Ishikawa (cell line): ENCODE results near the gene EXTL2.

Experiments
- CEBPB ChIP-seq: IDR thresholded peaks from 2 replicates; pipeline ENCODE4 v1.6.1; 2012
- CREB1 ChIP-seq: IDR thresholded peaks from 2 replicates; pipeline ENCODE4 v1.6.1; 2012; ENCODE audit warnings: low read depth
- EGR1 ChIP-seq: IDR thresholded peaks from 2 replicates; pipeline ENCODE4 v1.6.1; 2012
- EP300 ChIP-seq: IDR thresholded peaks from 2 replicates; pipeline ENCODE4 v1.6.1; 2012; ENCODE audit warnings: borderline replicate concordance
- FOXM1 ChIP-seq: IDR thresholded peaks from 2 replicates; pipeline ENCODE4 v1.6.1; 2012; ENCODE audit warnings: low read depth, borderline replicate concordance
- NFIC ChIP-seq: IDR thresholded peaks from 2 replicates; pipeline ENCODE4 v1.6.1; 2012
- RAD21 ChIP-seq: IDR thresholded peaks from 2 replicates; pipeline ENCODE4 v1.6.1; 2012; ENCODE audit warnings: low read depth
- TAF1 ChIP-seq: IDR thresholded peaks from 2 replicates; pipeline ENCODE4 v1.6.1; 2012; ENCODE audit warnings: low read depth, mild to moderate bottlenecking
- TCF12 ChIP-seq: IDR thresholded peaks from 2 replicates; pipeline ENCODE4 v1.6.1; 2012; ENCODE audit warnings: low read depth
- TEAD4 ChIP-seq: IDR thresholded peaks from 2 replicates; pipeline ENCODE4 v1.6.1; 2012
- YY1 ChIP-seq: IDR thresholded peaks from 2 replicates; pipeline ENCODE4 v1.6.1; 2012; ENCODE audit warnings: low read depth
- ZBTB7A ChIP-seq: IDR thresholded peaks from 2 replicates; pipeline ENCODE4 v1.6.1; 2012; ENCODE audit warnings: low read depth
- TF ChIP-seq, protein P1 (sequence below): IDR thresholded peaks from 2 replicates; pipeline ENCODE4 v1.6.1; 2012
- TF ChIP-seq, protein P2 (sequence below): IDR thresholded peaks from 2 replicates; pipeline ENCODE4 v1.6.1; 2012
- TF ChIP-seq, protein P3 (sequence below): IDR thresholded peaks from 2 replicates; pipeline ENCODE4 v1.6.1; 2012; ENCODE audit warnings: low read depth, mild to moderate bottlenecking

Gene EXTL2

DNA sequence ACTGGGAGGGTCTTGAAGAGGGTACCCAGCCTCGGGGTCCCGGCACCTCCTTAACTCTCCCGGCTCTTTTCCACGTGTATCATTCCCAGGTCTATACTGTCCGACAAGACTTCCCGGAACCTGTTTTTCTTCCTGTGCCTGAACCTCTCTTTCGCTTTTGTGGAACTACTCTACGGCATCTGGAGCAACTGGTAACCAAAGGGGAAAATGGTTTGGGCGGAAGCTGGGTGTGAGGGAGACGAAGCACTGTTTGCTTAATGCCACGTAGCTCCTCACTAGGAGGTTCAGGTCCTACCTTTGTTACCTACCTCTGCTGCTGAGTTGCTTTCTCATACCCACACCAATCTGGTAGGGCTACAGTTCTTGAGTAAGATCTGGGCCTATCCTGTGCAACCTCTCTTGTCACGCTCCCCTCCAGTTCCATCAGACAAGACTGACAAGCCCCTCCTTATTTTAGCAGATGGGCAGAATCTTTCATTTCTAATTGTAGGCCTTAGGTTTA, 1.9 kb upstream of the EXTL2 start:
- TF ChIP-seq YY1 (no peak), EGR1 (no peak), CEBPB (no peak), EP300 (no peak), RAD21 (no peak), CREB1 (no peak), TCF12 (no peak), NFIC (no peak), TEAD4 (no peak), FOXM1 (no peak), TAF1 (no peak), ZBTB7A (no peak)
- TF ChIP-seq, protein P1, sequence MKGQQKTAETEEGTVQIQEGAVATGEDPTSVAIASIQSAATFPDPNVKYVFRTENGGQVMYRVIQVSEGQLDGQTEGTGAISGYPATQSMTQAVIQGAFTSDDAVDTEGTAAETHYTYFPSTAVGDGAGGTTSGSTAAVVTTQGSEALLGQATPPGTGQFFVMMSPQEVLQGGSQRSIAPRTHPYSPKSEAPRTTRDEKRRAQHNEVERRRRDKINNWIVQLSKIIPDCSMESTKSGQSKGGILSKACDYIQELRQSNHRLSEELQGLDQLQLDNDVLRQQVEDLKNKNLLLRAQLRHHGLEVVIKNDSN, result no peak
- TF ChIP-seq, protein P2, sequence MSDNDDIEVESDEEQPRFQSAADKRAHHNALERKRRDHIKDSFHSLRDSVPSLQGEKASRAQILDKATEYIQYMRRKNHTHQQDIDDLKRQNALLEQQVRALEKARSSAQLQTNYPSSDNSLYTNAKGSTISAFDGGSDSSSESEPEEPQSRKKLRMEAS, result no peak
- TF ChIP-seq, protein P3, sequence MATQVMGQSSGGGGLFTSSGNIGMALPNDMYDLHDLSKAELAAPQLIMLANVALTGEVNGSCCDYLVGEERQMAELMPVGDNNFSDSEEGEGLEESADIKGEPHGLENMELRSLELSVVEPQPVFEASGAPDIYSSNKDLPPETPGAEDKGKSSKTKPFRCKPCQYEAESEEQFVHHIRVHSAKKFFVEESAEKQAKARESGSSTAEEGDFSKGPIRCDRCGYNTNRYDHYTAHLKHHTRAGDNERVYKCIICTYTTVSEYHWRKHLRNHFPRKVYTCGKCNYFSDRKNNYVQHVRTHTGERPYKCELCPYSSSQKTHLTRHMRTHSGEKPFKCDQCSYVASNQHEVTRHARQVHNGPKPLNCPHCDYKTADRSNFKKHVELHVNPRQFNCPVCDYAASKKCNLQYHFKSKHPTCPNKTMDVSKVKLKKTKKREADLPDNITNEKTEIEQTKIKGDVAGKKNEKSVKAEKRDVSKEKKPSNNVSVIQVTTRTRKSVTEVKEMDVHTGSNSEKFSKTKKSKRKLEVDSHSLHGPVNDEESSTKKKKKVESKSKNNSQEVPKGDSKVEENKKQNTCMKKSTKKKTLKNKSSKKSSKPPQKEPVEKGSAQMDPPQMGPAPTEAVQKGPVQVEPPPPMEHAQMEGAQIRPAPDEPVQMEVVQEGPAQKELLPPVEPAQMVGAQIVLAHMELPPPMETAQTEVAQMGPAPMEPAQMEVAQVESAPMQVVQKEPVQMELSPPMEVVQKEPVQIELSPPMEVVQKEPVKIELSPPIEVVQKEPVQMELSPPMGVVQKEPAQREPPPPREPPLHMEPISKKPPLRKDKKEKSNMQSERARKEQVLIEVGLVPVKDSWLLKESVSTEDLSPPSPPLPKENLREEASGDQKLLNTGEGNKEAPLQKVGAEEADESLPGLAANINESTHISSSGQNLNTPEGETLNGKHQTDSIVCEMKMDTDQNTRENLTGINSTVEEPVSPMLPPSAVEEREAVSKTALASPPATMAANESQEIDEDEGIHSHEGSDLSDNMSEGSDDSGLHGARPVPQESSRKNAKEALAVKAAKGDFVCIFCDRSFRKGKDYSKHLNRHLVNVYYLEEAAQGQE, result no peak

DNA sequence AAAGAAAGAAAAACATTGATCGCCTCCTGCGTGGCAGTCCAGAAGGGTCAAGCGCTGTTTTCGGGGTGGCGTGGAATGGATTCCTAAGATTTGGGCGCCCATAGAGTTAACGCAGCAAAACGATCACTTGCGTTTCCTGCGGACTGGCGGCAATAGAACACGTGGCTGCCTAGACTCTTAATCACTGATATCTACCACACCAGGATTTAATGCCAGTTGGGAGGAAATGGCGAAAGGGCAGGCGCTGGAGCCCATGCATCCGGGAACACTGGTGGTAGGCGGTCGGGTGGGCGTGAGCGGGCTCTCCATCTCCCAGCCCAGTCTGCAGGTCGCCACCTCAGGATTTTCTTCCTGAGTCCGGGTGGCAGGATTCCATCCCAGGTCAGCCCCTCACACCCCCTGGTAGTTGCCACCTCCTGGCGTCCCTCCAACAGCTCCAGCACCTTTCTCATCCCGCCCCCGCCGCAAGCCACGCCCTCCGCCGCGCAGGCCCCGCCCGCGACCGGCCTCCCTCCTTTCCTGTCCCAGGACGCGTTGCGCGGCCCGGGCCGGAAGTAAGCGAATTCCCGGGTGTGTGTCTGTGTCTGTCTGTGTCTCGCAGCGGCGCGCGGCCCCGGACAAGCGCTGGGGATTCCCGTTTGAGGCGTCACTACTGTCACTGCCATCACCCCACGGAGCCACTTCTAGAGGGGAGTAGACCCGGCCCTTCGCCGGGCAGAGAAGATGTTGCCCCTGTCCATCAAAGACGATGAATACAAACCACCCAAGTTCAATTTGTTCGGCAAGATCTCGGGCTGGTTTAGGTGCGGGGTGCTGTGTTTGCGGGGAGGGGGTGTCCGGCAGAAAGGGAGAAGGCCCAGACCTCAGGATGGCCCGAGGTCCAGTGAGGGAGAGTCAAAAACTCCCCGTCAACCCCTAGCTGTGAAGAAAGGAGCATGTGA, 1.2 kb upstream of the EXTL2 start, which contains the start of gene SLC30A7:
TSS of gene SLC30A7 (plus strand) at position 551 of the 941 bp plus-strand sequence. CDS start at position 724, 173 bp downstream.
- peak; percentile 64; the same call in 1 of the 2 replicates for TF ChIP-seq EGR1
- peak; percentile 27; the same call in 1 of the 2 replicates for TF ChIP-seq TEAD4
- no peak for TF ChIP-seq YY1
- TF ChIP-seq, protein P2, result peak; percentile 91
- TF ChIP-seq, protein P1, result peak; percentile 58; the same call in 1 of the 2 replicates
- no peak for TF ChIP-seq TCF12
- TF ChIP-seq, protein P3, result no peak
- TF ChIP-seq TAF1, result peak; percentile 81; the same call in 1 of the 2 replicates
- TF ChIP-seq FOXM1, result no peak
- TF ChIP-seq CEBPB, result no peak
- no peak for TF ChIP-seq RAD21
- TF ChIP-seq CREB1, result no peak
- peak; percentile 61; the same call in 1 of the 2 replicates for TF ChIP-seq NFIC
- TF ChIP-seq ZBTB7A, result peak; percentile 54; the same call in 1 of the 2 replicates
- TF ChIP-seq EP300, result 0 out of 2 replicates have a peak, but pooled peaks have one; percentile 36

DNA sequence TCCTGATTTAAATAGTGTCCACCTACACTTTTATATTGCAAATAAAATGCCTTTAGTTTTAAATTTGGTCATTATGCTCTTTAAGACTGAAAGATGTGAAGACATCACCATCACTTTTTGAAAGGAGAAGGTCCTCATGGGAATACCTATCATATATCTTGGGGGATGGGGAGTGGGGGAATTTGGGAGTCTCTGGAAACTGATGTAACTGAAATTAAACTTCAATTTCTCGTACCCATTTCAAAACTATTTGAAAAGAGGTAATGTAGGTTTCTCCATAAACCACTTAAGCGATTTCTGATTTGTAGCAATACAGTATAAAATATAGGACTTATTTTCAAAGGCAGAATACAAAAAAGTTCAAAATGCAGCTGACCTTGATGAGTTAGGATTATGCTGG, 924 bp downstream of the EXTL2 start:
- TF ChIP-seq EP300 (no peak), RAD21 (no peak), ZBTB7A (no peak), TCF12 (no peak), NFIC (no peak), CEBPB (no peak), TAF1 (no peak)
- TF ChIP-seq, protein P3, result no peak
